ENCODE data around the gene ZMAT3. TPM values are rescaled to one million over a fixed set of nuclear protein-coding genes. Genes with fewer than 3 reads are reported as not detected.

The ZMAT3 gene
- total RNA-seq, 1 donor from 2014 or later, result 80.7 TPM

DNA sequence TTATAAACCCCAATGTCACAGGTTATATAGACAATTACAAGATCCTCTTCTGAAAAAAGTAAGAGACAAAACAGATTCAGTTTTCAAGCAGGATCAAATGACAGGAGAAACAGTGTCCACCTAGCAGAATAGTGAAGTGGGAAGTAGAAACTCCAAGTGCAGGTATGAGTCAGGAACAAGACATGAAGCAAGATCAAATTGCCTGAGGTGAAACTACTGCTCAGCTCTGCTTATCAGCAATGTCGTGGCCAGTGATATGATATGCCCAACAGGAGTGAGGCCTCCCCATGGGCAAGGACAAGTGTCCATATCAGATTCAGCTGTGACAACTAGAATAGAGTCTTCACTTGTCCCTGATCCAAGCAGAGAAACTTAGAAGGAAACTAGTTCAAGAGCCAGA is 100.0 kb downstream of the ZMAT3 start:
- Mint-ChIP-seq H3K9me3 (ENCODE audit: low read depth) (peaks cover 9% of the 10 kb centered on the region), H3K36me3 (ENCODE audit: low read depth) (peaks cover 12% of the 10 kb centered on the region), H3K4me1 (ENCODE audit: low read depth) (peaks cover 11% of the 10 kb centered on the region), H3K4me3 (ENCODE audit: unreplicated experiment) (no peak overlapping the region), H3K27me3 (ENCODE audit: low read depth) (no peaks in the 10 kb centered on the region), H3K27ac (ENCODE audit: unreplicated experiment) (no peak overlapping the region)
- DNase-seq (ENCODE audit: low spot score), result no peak
- TF ChIP-seq, protein P1, sequence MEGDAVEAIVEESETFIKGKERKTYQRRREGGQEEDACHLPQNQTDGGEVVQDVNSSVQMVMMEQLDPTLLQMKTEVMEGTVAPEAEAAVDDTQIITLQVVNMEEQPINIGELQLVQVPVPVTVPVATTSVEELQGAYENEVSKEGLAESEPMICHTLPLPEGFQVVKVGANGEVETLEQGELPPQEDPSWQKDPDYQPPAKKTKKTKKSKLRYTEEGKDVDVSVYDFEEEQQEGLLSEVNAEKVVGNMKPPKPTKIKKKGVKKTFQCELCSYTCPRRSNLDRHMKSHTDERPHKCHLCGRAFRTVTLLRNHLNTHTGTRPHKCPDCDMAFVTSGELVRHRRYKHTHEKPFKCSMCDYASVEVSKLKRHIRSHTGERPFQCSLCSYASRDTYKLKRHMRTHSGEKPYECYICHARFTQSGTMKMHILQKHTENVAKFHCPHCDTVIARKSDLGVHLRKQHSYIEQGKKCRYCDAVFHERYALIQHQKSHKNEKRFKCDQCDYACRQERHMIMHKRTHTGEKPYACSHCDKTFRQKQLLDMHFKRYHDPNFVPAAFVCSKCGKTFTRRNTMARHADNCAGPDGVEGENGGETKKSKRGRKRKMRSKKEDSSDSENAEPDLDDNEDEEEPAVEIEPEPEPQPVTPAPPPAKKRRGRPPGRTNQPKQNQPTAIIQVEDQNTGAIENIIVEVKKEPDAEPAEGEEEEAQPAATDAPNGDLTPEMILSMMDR (IDR thresholded peaks at IDR 0.05), result no peak

DNA sequence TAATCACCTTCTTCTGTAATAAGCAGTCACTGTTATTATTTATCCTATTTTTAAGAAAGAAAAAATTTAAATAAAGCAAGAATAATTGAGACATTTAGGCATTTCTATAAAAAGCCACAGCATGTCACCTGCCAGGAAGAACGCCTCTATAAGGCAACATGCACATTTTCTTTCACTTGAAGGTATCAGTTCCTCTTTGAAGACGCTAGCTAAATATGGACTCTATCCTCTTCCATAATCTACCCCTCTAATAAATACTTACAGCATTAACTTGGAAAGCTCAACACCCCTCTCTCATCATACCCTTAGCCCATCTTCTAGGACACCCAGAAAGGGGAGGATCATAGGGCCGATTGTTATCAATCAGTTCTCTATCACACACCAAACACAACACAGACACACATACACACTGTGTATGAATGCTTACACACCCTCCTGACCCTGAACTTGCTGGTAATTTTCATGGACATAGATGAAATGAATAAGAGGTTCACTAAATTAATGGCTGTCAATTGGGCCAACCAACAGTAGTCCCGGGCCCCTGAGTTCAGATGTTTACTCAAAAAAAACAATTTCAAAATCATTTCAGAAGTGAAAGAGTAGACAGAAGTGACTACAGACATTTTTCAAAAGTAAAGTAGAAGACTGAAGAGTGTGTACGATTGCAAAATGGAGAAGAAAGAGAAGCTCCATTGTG is 102.5 kb downstream of the ZMAT3 start:
- peaks cover 8% of the 10 kb centered on the region for H3K36me3 Mint-ChIP-seq (ENCODE audit: low read depth)
- H3K27me3 Mint-ChIP-seq (ENCODE audit: low read depth), result no peaks in the 10 kb centered on the region
- peaks cover 14% of the 10 kb centered on the region for H3K4me1 Mint-ChIP-seq (ENCODE audit: low read depth)
- H3K4me3 Mint-ChIP-seq (ENCODE audit: unreplicated experiment), result no peak overlapping the region
- peaks cover 6% of the 10 kb centered on the region for H3K9me3 Mint-ChIP-seq (ENCODE audit: low read depth)
- no peak for DNase-seq (ENCODE audit: low spot score)
- no peak overlapping the region for H3K27ac Mint-ChIP-seq (ENCODE audit: unreplicated experiment)
- TF ChIP-seq, protein P1 (IDR thresholded peaks at IDR 0.05), result no peak

Other genes with a start within 250 kb of the ZMAT3 start
- gene PIK3CA, start 76.5 kb upstream of the ZMAT3 start, total RNA-seq, result 29.0 to 40.5 TPM (median 29.3 TPM) in 3 replicates
- gene KCNMB3, start 179.3 kb upstream of the ZMAT3 start, total RNA-seq, result 2.0 to 3.6 TPM (median 2.4 TPM) in 3 replicates

All from chondrocyte (in vitro differentiated cells).